Activated naive CD8-positive, alpha-beta T cell treated with anti-CD3 and anti-CD28 coated beads, Interleukin-2, amount 50 U/mL, for 16 hours (primary cell): ENCODE measurements around the gene ATP5MG.
"Not testable (repeated sequence)": the region's sequence is repeated elsewhere in the genome, so short reads cannot be mapped to it uniquely, and the experiment has no call there.

Experiments used
- DNase-seq: peaks from one replicate; pipeline ENCODE4 v3.0.0-alpha.2; 2020; ENCODE audit warnings: low read depth, low spot score

Gene ATP5MG

GRCh38 chr11:118401151-118401879, at the start of gene ATP5MG:
TSS of gene ATP5MG (plus strand) at chr11:118401606. CDS start at chr11:118401666, 60 bp downstream.
- DNase-seq: peak; percentile 83

DNA sequence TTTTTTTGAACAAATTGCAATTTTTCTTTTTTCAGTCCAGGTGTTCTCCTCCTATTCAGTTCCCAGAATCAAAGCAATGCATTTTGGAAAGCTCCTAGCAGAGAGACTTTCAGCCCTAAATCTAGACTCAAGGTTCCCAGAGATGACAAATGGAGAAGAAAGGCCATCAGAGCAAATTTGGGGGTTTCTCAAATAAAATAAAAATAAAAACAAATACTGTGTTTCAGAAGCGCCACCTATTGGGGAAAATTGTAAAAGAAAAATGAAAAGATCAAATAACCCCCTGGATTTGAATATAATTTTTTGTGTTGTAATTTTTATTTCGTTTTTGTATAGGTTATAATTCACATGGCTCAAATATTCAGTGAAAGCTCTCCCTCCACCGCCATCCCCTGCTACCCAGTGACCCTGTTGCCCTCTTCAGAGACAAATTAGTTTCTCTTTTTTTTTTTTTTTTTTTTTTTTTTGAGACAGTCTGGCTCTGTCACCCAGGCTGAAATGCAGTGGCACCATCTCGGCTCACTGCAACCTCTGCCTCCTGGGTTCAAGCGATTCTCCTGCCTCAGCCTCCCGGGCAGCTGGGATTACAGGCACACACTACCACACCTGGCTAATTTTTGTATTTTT, 48.2 kb upstream of the ATP5MG start:
- no peak for DNase-seq

DNA sequence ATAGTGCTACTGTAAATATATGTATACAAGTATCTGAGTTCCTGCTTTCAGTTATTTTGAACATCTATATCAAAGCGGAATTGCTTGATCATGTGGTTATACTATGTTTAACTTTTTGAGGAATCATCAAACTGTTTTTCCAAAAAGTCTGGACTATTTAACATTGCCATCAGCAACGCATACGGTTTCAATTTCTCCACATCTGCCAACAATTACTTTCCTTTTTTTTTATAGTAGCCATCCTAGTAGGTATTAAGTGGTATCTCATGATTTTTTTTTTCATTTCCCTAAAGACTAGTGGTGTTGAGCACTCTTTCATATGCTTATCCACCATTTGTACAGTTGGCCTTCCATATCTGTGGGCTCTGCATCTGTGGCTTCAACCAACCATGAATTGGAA, 43.3 kb upstream of the ATP5MG start:
- no peak for DNase-seq

- peak; percentile 96 for DNase-seq
These were observed 42.0 kb upstream of the ATP5MG start, which contains the start of gene UBE4A for GRCh38 chr11:118359295-118359958. TSS of gene UBE4A (plus strand) at chr11:118359600. CDS start at chr11:118365081, 5,481 bp downstream.

DNA sequence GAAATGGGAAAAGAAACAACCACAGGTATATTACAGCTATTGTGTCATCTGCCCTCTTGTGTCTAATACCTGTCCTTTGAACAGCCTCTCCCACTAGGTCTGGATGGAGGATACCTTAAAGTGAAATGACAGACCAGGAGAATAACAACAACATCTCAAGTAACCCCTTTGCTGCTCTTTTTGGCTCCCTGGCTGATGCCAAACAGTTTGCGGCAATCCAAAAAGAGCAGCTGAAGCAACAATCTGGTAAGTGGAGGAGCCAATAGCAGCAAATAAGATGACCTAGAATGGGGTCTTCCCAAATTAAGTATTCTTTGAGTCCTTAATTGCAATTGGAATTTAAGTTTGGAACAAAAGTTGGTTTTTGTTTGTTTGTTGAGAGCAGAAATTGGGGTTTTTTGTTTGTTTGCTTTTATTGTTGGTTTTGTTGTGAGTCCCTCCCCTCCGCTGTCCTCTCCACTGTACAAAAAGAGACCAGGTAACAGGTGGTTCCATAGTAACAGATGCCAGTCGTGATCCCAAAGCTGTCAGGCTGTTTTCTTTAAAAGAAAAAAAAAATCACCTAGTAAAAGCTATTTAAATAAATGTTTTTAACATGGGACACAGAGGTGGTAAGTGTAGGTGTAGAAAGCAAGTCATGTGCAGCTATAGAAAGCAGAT, 36.3 kb upstream of the ATP5MG start:
- no peak for DNase-seq

GRCh38 chr11:118366287-118366686, 35.1 kb upstream of the ATP5MG start:
- DNase-seq: no peak

DNA sequence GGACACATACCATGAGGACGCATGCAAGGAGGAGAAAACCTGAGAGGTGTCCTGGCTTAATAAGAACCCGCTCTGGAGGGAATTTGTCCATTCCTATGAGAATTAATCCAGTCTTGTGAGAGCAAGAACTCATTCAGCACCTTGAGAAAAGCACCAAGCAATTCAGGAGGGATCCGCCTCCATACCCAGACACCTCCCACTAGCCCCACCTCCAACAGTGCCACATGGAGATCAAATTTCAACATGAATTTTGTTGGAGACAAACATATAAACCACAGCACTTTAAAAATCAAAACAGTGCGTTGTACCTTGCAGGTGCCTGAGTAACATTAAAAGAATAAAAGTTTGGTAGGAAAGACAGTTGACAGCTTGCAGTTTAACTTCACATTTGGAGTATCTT, 30.6 kb upstream of the ATP5MG start:
- DNase-seq: no peak

DNA sequence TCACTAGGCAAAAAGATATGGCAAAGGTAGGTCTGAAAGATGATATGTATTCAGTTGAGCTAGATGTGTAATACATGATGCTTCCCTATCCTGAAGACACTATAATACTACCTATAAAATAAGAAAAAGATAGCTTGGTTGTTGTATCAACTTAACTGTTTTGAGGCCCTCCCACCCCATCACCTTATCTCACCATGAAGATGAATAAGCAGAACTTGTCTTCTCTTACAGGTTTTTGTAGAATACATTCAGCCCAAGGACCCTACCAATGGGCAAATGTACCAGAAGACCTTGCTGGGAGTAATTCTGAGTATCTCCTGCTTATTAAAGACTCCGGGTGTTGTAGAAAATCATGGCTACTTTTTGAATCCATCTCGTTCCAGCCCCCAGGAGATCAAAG, 28.1 kb upstream of the ATP5MG start:
- DNase-seq: no peak

GRCh38 chr11:118373871-118374270, 27.5 kb upstream of the ATP5MG start:
- DNase-seq: no peak

DNA sequence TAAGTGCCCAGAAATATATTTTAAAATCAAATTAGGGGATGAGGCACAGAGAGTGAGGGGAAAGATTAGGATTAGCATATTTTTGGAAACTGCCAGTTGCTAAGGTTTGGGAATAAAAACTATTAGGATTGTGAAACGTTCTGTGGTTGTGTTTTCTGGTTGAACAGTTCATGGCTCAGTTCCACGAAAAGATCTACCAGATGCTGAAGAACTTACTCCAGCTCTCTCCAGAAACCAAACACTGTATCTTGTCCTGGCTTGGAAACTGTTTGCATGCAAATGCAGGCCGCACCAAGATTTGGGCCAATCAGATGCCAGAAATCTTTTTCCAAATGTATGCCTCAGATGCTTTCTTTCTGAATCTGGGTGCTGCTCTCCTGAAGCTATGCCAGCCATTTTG, 26.7 kb upstream of the ATP5MG start:
- no peak for DNase-seq

DNA sequence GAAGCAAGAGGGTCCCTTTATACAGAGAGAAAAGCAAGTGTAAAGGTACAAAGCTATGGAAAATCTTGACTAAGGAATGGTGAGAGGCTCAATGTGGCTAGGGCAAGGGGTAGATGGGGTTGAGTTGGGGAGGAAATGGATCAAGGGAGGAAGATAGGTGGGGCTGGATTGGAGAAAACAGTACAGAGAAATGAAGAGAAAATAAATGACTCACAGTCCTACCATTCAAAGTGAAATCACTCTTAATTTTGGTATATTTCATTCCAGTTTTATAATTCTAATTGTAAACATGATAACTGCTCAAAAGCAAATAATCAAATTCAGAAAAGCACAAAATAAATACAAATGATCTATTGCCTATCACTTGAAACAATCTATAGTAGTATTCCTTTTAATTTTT, 25.4 kb upstream of the ATP5MG start:
- DNase-seq: no peak

GRCh38 chr11:118379497-118379896, 21.9 kb upstream of the ATP5MG start:
- no peak for DNase-seq

DNA sequence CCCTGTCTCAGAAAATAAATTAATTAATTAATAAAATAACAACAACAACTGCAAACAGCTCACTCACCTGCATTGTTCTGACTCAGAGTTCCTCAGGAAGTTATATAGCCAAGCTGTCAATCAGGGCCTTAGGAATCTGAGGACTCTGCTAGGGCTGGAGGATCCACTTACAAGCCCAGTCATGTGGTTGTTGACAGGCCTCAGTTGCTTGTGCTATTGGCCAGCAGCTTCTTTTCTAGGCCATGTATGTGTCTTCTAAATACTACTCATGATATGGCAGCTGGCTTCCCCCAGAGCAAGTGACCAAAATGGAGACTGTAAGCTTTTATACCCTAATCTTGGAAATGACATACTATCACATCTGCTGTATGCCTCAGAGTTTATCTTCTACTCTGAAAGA, 20.8 kb upstream of the ATP5MG start:
- DNase-seq: no peak

- DNase-seq: no peak
These were observed 18.5 kb upstream of the ATP5MG start for GRCh38 chr11:118382954-118383353.

- DNase-seq: no peak
These were observed 17.7 kb upstream of the ATP5MG start for GRCh38 chr11:118383657-118384056.

DNA sequence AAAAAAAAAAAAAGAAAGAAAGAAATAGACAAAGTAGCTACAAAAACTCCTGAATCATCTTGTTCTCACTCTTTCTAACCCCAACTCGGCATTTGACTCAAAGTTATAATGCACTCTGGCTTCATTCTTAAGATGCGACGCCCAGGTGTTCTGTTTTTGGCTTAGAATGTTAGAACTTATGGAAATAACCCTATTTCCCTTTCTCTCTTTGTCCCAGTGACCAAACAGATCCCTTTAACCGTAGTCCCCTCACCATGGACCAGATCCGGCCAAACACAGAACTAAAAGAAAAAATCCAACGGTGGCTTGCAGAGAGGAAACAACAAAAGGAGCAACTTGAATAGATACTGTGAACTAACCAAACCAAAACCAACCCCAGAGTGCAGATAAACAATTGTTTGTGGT, 5.3 kb upstream of the ATP5MG start:
- no peak for DNase-seq

GRCh38 chr11:118397448-118397847, 4.0 kb upstream of the ATP5MG start:
- DNase-seq: no peak

DNA sequence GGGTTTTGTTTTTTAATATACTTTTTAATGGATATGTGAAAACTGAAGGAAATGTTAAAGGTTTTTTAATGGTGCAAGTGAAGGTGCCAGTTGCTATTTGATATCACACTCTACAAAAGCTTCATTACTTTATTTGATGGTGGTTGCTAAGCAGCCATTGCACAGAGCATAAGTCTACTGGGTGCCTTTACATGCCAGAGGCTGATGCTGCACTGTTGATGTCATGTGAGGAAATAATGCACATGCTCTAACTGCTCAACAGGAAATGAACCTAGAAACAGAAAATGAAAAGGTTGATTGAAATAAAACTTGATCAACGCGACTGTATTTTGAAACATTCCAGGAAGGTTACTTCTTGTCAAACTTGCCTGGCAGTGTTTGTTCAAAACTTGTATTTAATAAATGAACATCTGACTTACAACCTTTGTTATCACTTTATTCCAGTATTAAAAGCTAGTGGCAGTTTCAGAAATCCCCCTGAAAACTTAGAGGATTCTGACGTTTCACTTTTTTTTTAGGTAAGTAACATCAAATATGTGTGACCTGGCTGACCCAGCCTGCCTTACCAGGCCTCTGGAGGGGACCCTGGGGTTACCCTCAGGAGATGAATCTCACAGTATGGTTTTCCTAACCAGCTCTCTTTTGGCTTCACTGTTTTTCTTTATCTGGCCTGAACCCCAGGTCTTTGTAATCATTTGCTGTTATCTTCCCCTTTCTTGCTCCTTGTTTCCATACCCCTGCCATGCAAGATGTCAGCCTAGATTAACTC, 2.4 kb upstream of the ATP5MG start:
- peak; percentile 6 for DNase-seq

- no peak for DNase-seq
These were observed 629 bp downstream of the ATP5MG start for GRCh38 chr11:118401880-118402590.

- not testable (repeated sequence) for DNase-seq
These were observed 1.2 kb downstream of the ATP5MG start for GRCh38 chr11:118402594-118402993.
